Caco-2 (cell line): ENCODE data around the gene CHSY3. TPM values are rescaled to one million over a fixed set of nuclear protein-coding genes. Genes with fewer than 3 reads are reported as not detected.

Source experiments
- BruUV-seq: library from RNA; stranded (reverse); fragments of 400-500 nt; replicated peaks from 2 replicates; lab custom pipeline; 2021; lab: Mats Ljungman, UMichigan
- CTCF ChIA-PET: fragments of 300-600 bp; sonication (Branson Sonifier 250); formaldehyde crosslinking; loops from one replicate; lab custom pipeline; 2022; ENCODE audit warnings: antibody characterized with exemption; lab: Charles Lee
- POLR2A ChIA-PET: fragments of 300-600 bp; sonication (Branson Sonifier 250); formaldehyde crosslinking; loops from one replicate; lab custom pipeline; 2022; ENCODE audit warnings: antibody characterized with exemption; lab: Charles Lee
- DNase-seq, 2 experiments: peaks; one replicate each; pipeline versions ENCODE4 v3.0.0 to v3.0.0-alpha.2; 2020 to 2022
- H3K27me3 ChIP-seq: replicated peaks from 2 replicates; pipeline ENCODE4 v1.6.0; 2011; ENCODE audit warnings: low read length; ENCODE audit not compliant: control insufficient read depth, insufficient read depth
- H3K36me3 ChIP-seq: 2 replicates; pipeline ENCODE4 v1.5.1; 2011; ENCODE audit warnings: low read length; ENCODE audit not compliant: control insufficient read depth, insufficient read depth
- H3K4me1 ChIP-seq: fragments of 250-450 bp; sonication (Bioruptor Pico); 2 replicates; pipeline ENCODE4 v1.5.1; 2020; ENCODE audit warnings: mild to moderate bottlenecking
- H3K4me3 ChIP-seq: 2 replicates; pipeline ENCODE4 v1.5.1; 2011; ENCODE audit warnings: low read depth, mild to moderate bottlenecking, control low read depth, low read length
- H3K9me3 ChIP-seq: fragments of 250-450 bp; sonication (Bioruptor Pico); 2 replicates; pipeline ENCODE4 v1.5.1; 2020; ENCODE audit warnings: mild to moderate bottlenecking, moderate library complexity
- H3K27ac Mint-ChIP-seq: one replicate; pipeline ENCODE4 v1.8.0; 2022; ENCODE audit warnings: mixed read lengths; ENCODE audit not compliant: unreplicated experiment
- H3K27me3 Mint-ChIP-seq: one replicate; pipeline ENCODE4 v1.8.0; 2022; ENCODE audit warnings: mixed read lengths; ENCODE audit not compliant: insufficient read depth, unreplicated experiment
- H3K36me3 Mint-ChIP-seq: one replicate; pipeline ENCODE4 v1.8.0; 2022; ENCODE audit warnings: mild to moderate bottlenecking, mixed read lengths; ENCODE audit not compliant: insufficient read depth, unreplicated experiment
- H3K4me1 Mint-ChIP-seq: one replicate; pipeline ENCODE4 v1.8.0; 2022; ENCODE audit warnings: low read depth, mixed read lengths; ENCODE audit not compliant: unreplicated experiment
- H3K4me3 Mint-ChIP-seq: one replicate; pipeline ENCODE4 v1.8.0; 2022; ENCODE audit warnings: mild to moderate bottlenecking, moderate library complexity, mixed read lengths; ENCODE audit not compliant: unreplicated experiment
- H3K9me3 Mint-ChIP-seq: one replicate; pipeline ENCODE4 v1.8.0; 2022; ENCODE audit warnings: mixed read lengths; ENCODE audit not compliant: unreplicated experiment
- intact Hi-C: fragments of 100-400 bp; cut with micrococcal nuclease; formaldehyde crosslinking; loops from one replicate; pipeline ENCODE4 v1.10.0; 2022; ENCODE audit not compliant: unreplicated experiment
- total RNA-seq: library from RNA; stranded (reverse); gene quantifications from 2 replicates; pipeline ENCODE4 v1.2.3, GENCODE V29; 2022
- TF ChIP-seq, protein P1 (sequence below), 2 experiments: fragments of 200-600 bp in 1 of 2; IDR thresholded peaks; 1 replicate in 1 of 2; 2 replicates in 1 of 2; pipeline versions ENCODE4 v1.5.1 to v1.8.0; 2011 to 2022; ENCODE audit warnings: antibody characterized with exemption in 1 of 2, control low read depth in 1 of 2, inconsistent platforms in 1 of 2, low read depth in 1 of 2, low read length in 1 of 2, mild to moderate bottlenecking in 1 of 2, moderate library complexity in 1 of 2; ENCODE audit not compliant: insufficient read depth in 1 of 2, severe bottlenecking in 1 of 2, unreplicated experiment in 1 of 2

The CHSY3 gene
- total RNA-seq, 1 experiment from 2014 or later = 0.32 TPM

- CTCF ChIA-PET = no interaction called here
- H3K4me1 Mint-ChIP-seq = no peaks in the 10 kb centered on the region
- no peaks in the 10 kb centered on the region for H3K9me3 Mint-ChIP-seq
- no peak overlapping the region for H3K4me3 Mint-ChIP-seq
- no peaks in the 10 kb centered on the region for H3K36me3 ChIP-seq
- no peak for DNase-seq
- no peak overlapping the region for H3K4me3 ChIP-seq
- H3K27me3 ChIP-seq = no peaks in the 10 kb centered on the region
- H3K36me3 Mint-ChIP-seq = no peaks in the 10 kb centered on the region
- H3K27ac Mint-ChIP-seq = no peak overlapping the region
- BruUV-seq = no TSS peak
- POLR2A ChIA-PET = no interaction called here
- H3K27me3 Mint-ChIP-seq = no peaks in the 10 kb centered on the region
- intact Hi-C loops = no loop called here
- H3K4me1 ChIP-seq = no peaks in the 10 kb centered on the region
- TF ChIP-seq, protein P1, sequence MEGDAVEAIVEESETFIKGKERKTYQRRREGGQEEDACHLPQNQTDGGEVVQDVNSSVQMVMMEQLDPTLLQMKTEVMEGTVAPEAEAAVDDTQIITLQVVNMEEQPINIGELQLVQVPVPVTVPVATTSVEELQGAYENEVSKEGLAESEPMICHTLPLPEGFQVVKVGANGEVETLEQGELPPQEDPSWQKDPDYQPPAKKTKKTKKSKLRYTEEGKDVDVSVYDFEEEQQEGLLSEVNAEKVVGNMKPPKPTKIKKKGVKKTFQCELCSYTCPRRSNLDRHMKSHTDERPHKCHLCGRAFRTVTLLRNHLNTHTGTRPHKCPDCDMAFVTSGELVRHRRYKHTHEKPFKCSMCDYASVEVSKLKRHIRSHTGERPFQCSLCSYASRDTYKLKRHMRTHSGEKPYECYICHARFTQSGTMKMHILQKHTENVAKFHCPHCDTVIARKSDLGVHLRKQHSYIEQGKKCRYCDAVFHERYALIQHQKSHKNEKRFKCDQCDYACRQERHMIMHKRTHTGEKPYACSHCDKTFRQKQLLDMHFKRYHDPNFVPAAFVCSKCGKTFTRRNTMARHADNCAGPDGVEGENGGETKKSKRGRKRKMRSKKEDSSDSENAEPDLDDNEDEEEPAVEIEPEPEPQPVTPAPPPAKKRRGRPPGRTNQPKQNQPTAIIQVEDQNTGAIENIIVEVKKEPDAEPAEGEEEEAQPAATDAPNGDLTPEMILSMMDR (IDR thresholded peaks at IDR 0.05; ENCODE audit: insufficient read depth in 1 of 2, low read depth in 1 of 2, low read length in 1 of 2, severe bottlenecking in 1 of 2, unreplicated experiment in 1 of 2) = no peak
- H3K9me3 ChIP-seq = no peaks in the 10 kb centered on the region
Observed at GRCh38 chr5:130063603-130064002, 159.3 kb downstream of the CHSY3 start.

DNA sequence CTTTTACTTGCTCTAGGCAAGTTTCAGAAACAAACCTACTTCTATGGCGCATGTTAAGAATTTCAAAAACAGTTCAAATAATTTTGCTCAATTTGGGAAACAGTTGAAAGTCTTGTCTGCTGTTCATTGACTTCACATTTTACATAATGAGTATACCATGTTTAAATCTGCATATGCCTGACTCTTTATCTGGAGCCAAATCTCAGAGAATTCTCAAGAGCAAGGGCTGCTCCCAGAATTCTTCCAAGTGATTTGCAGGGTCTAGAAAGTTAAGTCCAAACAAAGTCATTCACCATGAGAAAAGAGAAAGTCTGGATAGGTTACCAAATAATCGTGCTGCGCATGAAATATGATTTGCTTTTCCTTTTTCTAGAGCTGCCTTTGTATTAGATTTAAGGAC lies 160.2 kb downstream of the CHSY3 start:
- Histone ChIP-seq H3K4me1 (no peaks in the 10 kb centered on the region), H3K4me3 (no peak overlapping the region), H3K9me3 (no peaks in the 10 kb centered on the region), H3K27me3 (no peaks in the 10 kb centered on the region), H3K36me3 (no peaks in the 10 kb centered on the region)
- ChIA-PET CTCF (no interaction called here), POLR2A (no interaction called here)
- Mint-ChIP-seq H3K27ac (no peak overlapping the region), H3K9me3 (no peaks in the 10 kb centered on the region), H3K36me3 (no peaks in the 10 kb centered on the region), H3K4me3 (no peak overlapping the region), H3K27me3 (no peaks in the 10 kb centered on the region), H3K4me1 (no peaks in the 10 kb centered on the region)
- no peak for DNase-seq
- TF ChIP-seq, protein P1 (IDR thresholded peaks at IDR 0.05; ENCODE audit: insufficient read depth in 1 of 2, low read depth in 1 of 2, low read length in 1 of 2, severe bottlenecking in 1 of 2, unreplicated experiment in 1 of 2) = no peak
- BruUV-seq = no TSS peak
- intact Hi-C loops = no loop called here

DNA sequence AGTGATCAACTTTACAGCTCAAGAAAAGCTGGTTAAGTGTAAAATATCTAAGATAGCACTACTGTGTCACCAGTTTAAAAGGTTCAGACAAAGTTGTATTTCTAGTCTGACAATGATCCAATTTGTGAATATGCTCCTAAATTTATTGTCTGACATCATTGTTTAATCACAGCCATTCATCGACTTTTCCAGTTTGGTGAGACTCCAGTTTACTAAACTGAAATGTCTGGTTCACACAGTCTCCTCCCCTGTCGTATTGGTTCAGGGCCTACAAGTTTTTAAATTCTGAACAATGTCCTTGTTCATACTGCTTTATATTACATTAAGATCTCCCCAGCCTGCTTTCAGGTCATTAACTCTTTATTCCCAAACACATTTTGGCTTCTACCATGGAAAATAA lies 161.4 kb downstream of the CHSY3 start:
- Mint-ChIP-seq H3K36me3 (no peaks in the 10 kb centered on the region), H3K27ac (no peak overlapping the region), H3K9me3 (no peaks in the 10 kb centered on the region), H3K27me3 (no peaks in the 10 kb centered on the region), H3K4me3 (no peak overlapping the region), H3K4me1 (no peaks in the 10 kb centered on the region)
- H3K4me1 ChIP-seq = no peaks in the 10 kb centered on the region
- no peak for DNase-seq
- no peaks in the 10 kb centered on the region for H3K27me3 ChIP-seq
- CTCF ChIA-PET = no interaction called here
- intact Hi-C loops = no loop called here
- no TSS peak for BruUV-seq
- TF ChIP-seq, protein P1 (IDR thresholded peaks at IDR 0.05; ENCODE audit: insufficient read depth in 1 of 2, low read depth in 1 of 2, low read length in 1 of 2, severe bottlenecking in 1 of 2, unreplicated experiment in 1 of 2) = no peak
- no peaks in the 10 kb centered on the region for H3K9me3 ChIP-seq
- no peaks in the 10 kb centered on the region for H3K36me3 ChIP-seq
- POLR2A ChIA-PET = no interaction called here
- no peak overlapping the region for H3K4me3 ChIP-seq
